Activated T-cell treated with anti-CD3 and anti-CD28 coated beads, Interleukin-2, amount 50 U/mL, for 48 hours (primary cell): ENCODE measurements around the gene SPINK4.
A peak's percentile ranks its signal among the peaks of the same experiment; 100 is the strongest.

ENCODE experiments used
- DNase-seq, 2 experiments: peaks; one replicate each; pipeline ENCODE4 v3.0.0-alpha.2; 2020

Gene SPINK4

DNA sequence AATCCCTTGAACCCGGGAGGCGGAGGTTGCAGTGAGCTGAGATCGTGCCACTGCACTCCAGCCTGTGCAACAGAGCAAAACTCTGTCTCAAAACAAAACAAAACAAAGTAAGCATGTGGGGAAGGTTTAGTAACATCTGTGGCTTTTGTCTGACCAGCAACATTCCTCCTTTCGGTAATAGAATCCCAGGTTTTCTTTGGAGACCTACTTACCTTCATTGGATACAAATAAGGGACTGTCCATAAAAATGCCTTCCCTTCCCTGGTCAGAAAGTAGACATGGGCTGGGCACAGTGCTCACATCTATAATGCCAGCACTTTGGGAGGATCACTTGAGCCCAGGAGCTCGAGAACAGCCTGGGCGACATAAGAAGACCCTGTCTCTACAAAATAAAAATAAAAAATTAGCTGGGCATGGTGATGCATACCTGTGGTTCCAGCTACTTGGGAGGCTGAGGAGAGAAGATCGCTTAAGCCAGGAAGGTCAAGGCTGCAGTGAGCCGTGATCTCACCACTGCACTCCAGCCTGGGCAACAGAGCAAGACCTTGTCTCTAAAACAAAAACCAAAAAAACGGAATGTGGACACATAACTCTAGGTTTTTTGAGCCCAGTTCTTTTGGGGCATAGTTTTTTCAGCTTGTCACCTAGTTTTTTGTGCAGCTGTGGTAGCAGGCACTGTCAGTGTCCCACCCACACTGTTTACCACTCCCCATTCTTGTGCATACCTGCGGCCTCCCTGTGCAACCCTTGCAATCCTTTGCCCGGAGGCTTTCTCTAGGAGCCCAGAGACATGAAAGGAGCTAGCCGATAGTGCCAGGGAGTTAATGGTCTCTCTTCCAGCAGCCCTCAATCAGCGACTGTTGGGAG lies 9.0 kb upstream of the SPINK4 start:
- no peak for DNase-seq

DNA sequence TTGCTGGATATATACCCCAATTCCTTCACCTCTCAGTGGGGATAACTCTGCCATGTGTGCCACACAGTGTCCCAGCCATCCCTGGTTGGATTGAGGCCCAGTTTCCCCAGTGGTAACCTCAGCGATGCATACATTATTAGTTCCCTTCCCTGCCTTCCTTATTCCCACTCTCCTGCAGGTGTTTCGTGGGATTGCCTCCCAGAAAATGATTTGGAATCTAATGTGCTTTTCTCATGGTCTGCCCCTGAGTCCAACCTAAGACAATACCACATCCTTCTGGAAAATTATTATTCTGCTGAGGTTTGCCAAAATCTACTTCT lies 8.4 kb upstream of the SPINK4 start:
- no peak for DNase-seq

DNA sequence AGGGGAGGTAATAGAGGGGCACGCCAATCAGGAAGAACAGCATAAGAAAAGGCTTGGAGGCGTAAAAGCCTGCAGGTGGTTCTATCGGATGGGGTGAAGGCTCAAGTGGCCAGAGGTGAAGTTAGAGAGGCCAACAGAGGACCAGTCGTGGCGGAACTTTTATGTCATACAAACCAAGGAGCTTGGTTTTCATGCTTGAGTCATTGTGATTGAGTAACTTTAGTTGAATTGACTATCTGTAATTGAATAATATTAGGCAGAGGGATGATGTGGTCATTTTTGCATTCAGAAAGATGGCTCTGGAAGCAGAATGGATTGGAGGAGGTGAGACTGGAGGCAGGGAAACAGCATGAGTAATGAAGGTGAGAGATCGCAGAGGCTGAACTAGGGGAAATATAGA lies 7.2 kb upstream of the SPINK4 start:
- DNase-seq, result no peak

DNA sequence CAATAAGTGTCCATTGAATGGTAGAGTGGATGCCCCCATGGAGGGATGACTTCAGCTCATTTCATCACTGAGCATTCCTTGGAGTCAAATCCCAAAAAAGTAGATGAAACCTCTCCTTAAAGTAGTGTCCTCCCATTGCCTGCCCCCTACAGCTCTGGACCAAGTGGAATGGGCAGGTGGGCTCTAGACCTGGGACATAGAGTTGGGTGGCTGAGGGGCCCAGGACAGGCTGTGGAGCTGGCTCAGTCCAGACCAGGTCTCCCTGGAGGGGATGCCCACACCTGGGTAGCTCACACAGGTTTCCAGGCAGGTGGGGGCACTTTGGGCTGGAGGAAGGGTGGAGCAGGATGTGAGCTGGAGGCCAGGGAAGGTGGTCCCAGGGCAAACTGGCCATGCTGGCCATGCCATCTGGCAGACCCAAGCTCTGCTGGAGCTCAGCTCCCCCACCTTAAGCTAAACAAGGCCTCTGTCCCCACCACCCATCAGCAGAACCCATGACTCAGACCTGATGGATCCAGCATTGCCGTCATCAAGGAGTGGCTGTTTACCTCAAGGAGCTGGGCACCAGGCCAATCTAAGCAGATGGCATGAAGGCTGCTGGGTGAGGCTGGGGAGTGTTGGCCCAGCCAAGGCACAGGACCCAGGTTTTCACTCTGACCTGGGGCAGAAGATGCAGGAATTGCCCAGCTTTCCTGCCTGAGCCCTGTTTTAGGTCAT lies 6.2 kb upstream of the SPINK4 start:
- DNase-seq, result no peak

DNA sequence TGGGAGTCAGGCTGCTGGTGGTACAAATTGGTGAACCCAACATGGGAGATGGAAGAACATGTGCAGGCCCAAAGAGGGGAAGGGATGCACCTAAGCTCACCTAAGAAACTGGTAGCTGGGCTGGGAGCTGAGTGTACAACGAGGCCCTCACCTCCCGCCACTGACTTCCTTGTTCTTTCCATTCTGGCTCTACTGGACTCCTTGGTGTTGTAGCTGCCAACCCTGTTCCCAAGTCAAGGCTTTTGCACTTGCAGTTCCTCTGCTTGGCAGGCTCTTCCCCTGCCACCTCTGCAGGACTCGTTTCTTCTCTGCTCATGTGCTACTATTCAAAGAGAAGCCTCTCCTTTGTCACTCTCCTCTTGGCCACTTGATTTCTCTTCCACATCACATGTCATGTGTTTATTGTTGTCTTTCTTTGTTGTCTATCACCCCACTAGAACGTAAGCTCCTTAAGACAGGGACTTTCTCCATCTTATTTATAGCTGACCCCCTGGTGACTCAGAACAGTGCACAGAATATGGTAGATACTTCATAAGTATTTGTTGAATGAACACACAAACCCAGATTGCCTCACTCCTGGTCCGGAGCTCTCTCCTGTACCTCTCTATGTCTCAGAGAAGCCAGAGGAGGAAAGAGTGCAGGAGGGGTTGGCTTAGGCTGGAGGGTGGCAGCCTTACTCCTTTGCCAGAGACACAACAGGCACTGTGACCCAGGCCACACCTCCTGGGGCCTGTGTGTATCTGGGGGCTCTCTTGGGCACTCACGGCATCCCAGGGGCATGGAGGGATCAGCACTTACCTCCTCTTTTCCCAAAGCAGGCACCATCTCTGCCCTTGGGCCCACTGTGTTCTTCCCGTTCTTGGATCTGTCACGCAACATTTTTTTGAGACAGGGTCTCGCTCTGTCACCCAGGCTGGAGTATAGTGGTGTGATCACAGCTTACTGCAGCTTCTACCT lies 5.2 kb upstream of the SPINK4 start:
- DNase-seq, result no peak

DNA sequence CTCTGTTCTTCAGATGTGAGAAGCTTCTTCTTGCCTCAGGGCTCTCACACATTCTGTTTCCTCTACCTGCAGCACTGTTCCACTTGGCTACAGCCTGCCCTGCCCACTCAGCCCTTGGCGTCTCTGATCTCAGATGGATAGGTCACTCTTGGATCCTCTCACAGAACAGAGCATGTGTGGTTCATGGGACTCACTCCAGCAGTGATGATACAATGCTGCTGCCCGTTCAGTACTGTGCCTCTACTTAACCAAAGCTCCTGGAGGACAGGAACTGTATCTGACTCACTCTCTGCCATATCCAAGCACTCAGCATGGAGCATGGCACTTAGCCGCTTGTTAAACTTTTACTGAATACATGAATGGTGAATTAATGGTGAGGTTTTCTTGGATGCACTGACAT lies 3.4 kb upstream of the SPINK4 start:
- no peak for DNase-seq

DNA sequence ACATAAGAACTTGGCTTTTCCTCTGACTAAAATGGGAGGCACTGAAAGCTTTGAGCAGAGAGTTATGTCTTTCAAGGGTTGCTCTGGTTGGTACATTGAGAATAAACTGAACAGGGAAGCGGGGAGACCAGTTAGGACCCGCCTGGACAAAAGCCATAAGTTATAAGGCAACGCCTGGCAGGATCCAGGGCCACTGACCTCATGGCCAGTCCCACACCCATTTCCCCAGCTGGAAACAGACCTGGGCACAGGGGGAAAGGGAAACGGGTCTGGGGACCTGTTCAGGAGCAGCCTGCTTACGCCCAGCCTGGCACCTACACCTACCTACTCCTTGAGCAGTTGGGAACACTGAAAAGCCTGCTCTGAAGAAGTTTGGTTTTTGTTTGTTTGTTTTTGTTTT lies 1.3 kb downstream of the SPINK4 start:
- no peak for DNase-seq

DNA sequence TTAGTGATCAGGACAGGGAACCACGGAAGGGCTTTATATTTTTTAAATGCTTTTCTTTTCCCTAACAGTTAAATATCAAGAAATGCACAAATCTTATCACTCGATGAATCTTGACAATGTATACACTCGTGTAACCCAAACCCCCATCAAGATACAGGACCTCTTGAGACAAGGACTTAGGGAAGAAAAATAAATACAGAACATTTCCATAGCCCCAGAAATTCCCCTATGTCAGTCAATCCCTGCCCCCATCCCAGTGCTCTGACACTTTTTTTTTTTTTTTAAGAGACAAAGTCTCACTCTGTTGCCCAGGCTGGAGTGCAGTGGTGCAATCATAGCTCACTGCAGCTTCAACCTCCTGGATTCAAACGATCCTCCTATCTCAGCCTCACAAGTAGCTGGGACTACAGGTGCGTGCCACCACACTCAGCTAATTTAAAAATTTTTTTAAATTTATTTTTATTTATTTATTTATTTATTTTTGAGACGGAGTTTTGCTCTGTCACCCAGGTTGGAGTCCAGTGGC lies 2.7 kb downstream of the SPINK4 start:
- no peak for DNase-seq

DNA sequence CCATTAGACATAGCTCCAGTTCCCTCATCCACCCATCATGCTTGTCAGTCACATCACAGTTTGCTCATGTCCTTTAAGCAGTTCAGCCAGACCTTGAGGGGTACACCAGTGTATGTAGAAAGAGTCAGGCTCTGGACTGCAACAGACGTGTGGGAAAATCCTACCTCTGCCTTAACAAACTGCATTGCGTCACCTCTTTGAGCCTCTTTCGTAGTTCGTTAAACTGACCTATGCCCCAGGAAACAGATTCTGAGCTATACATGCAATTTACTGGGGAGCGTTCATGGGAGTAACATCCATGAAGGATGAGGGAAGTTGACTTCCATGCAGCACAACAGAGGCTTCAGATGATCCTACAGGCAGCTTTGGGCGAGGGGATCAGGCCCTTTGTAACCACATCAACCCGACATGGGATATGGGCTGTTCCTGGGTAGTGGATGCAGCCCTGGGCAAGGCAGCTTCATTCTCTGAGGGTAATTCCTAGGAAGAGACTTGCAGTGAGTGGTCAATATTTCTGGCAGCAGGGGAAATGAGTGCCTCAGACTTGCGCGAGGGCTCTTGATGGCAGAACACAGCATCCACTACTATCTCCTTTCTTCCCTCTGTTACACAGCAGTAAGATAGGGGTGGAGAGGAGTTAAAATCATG lies 4.3 kb downstream of the SPINK4 start:
- no peak for DNase-seq

DNA sequence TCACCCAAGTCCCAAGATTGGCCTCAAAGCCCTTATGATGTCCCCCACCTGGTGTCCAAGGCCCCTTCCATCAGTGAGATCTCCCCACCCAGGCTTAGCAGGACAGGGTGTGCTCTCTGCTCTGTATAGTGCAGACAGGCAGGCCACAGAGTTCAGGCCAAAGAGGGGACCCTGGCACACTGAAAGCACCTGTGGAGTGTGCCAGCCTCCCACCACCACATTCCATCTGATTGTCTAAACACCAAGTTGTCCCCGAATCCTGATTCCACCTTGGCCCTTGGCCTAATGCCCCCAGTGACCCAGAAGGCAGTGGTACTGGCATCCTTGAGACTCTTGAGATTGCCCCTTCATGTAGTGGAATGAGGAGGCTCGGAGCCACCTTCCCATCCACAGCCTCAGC lies 5.4 kb downstream of the SPINK4 start:
- no peak for DNase-seq

DNA sequence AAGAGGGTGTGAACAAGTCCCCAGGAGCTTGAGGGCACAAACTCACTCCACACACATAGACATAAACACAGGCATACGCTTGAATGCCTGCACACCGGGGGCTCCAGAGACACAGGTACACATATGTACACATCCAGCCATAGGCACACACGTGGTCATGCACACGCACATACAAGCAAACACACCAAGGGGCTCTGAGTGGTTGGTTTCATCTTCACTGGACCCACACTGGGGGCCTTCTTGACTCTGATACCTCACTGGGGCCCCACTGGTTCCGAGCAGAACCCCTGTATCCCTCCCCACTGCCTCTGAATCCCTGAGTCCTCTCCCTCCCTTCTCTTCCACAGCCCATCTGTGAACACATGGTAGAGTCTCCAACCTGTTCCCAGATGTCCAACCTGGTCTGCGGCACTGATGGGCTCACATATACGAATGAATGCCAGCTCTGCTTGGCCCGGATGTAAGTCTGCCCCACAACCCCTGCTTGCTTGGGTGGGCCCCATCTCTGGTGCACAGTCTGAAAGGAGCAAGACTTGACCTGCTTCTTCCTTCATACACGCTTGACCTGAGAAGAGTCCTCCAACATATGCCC lies 6.4 kb downstream of the SPINK4 start:
- DNase-seq, result no peak

DNA sequence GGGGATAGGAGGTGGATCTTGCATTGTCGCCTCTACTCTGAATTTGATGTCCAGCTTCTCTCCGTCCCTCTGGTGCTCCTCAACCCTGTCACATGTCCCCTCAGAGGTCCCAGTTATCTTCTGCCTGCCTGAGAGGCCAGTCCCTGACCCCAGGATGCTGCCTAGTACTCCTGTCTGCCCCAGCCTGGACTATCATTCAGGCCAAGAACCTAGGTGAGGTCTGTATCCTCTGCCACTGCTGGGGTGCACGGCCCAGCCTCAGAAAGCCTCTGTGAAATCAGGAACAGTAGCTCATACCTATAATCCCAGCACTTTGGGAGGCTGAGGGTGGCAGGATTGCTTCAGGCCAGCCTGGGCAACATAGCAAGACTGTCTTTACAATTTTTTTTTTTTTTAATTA lies 8.6 kb downstream of the SPINK4 start:
- no peak for DNase-seq

DNA sequence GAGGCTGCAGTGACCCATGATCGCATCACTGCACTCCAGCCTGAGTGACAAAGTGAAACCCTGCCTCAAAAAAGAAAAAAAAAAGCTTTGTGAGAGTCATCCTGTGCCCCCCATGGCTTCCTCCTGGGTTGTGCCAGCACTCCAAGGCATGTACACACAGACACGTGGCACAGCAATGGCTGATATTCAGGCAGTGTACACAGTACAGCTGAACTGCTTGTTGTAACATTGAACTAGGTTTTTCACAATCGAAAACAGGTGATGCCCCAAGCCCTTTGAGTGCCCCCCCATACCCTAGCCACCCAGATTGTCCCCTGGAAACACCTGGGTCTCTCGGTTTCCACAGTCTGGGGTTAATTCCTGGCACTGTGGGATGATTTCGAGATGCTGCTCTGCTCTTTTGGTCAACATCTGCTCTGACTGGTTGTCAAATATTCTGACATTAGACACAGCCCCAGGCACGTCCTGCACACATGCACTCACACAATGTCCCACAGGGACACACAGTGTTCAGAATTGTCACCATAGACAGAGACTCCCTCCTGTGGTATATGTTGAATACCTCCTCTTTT lies 9.2 kb downstream of the SPINK4 start:
- DNase-seq, result no peak

DNA sequence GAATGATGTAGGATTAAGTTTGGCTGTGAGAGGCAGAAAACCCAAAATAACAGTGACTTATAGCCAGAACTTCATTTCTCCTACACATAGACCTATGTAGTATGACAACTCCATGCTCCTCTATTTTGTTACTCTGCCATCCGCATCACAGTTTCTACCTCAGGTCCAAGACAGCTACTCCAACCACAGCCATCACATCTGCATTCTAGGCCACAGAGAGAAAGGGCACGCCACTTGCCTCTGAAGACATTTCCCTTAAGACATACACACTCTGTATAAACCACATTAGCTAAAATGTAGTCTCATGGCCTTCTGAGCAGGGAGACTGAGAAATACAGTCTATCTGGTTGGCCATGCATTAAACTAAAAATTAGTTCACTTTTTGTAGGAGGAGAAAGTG lies 10.0 kb downstream of the SPINK4 start:
- DNase-seq, result no peak

DNA sequence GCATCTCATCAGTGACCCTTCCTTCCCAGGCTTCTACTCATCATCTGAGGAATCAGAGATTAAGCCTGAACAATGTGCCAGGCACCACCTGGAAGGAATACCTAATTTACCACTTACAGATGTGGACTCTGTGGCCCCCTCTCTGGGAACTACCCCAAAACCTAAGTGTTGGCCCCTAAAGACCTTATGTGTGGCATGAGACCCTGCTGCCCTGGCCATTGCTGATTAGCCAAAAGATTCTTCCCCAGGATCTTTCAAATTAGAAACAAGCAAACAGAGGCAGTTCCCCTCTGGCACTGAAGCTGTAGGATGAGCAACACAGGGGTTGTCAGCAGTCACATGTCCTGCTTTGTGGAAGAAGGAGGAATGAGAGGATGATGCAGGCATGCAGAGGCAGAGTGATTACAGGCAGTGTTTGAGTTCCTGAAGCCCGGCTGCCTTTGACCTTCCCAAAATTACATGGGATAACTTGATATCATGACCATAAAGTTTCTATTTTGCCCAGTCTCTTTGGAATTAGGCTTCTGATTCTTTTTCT lies 10.6 kb downstream of the SPINK4 start:
- no peak for DNase-seq

DNA sequence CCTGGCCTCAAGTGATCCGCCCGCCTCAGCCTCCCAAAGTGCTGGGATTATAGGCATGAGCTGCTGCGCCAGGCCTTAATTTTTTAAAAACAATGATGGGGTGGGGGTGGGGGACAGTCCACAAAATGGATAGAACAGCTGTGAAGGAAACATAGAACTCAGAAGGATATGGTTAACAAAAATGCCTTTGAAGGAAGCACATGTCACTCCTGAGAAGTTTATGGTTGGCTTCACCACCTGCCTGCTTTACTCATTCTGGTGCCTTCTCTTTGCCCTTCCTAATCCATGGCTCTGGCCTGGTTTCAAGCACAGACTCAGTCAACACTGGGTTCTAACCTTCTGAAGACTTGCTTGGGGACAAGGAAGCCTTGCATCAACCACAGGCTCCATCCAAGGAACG lies 14.2 kb downstream of the SPINK4 start:
- no peak for DNase-seq

DNA sequence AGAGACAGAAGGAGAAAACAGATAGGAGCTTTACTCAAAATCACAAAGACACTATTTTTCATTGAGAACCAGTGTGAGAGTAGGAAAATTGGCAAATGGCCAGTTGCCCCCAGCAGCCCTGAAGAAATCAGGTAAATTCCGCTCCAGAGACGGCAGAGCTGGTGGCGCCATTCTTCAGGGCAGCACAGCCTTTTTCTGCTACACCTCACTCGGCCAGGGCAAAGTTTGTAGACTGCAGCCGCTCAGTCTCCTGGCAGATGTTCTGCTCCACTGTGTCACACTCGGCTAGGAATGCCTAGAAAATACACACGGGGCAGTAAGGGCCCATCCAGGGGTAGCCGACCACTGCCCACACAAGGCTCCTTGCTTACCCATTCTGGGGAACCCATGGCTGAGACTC lies 15.0 kb downstream of the SPINK4 start:
- no peak for DNase-seq

DNA sequence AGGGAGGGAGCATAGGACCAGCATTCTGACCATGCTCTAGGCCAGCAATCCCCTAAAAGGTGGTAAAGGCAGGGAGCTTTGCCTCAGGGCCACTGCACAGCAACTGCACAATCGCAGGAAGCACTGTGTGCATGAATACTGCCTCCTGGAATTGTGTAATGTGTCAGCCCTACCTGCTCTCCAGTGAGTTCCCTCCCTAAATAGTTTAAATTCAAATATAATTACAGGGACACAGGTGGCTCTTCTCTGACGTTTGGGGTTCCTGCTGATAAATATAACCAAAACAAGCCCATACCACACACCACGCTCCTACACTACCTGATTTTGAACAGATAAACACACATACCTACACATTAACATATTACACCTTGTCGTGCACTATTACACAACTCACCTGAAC lies 15.5 kb downstream of the SPINK4 start:
- no peak for DNase-seq

DNA sequence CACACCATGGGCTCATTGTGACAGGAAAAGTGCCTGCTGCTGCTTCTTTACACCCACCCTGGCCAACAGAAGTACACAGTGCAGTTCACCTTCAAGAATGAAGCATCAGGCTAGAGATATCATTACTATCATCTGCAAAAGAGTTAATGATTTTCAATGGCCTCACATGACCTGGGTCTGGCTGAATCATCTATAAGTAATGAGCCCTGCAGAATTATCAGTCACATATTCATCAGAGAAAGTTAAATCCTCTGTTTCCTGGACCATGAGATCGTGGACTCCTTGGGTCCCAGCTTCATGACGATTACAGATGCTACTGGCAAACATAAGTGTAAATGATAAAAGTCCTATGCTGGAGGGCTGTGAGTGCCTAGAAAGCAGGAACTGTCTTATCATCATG lies 16.3 kb downstream of the SPINK4 start:
- no peak for DNase-seq

DNA sequence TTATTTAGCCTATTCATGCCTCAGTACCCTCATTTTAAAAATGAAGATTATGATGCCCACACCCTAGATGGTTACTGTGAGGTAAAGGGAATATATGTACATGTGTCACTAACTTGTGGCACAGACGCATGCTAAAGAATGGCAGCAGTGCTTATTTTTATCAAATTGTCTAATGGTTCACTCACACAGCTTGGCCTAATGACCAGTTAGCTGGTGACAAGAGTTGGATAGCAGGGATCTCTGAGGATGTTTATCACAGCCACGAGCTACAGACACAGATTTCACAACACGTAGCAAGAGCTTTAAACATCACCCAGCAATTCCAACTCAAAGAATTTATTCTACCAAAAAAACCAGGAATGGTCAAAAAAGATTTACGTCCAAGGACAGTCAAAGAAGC lies 17.3 kb downstream of the SPINK4 start:
- DNase-seq, result peak in 1 of 2 experiments; percentile 0

DNA sequence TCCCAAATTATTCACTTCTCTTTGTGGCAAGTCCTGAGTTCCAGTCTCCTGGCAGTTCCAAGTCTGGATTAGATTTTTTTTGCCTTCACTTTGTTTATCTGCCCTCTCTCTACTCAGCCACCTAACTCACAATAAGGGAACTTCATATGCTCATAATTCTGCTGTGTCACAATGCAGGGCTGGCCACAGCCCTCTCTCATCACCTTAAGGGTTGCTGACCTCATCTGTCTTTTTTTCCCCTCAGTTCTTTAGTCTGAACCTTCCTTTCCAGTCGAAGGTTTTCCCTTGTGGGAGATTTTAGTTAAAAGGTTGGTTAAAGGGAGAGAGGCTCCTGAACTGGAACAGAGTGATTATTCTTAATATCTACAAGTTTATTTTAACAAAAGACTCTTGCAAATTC lies 20.4 kb downstream of the SPINK4 start:
- DNase-seq, result no peak
